Activated naive CD4-positive, alpha-beta T cell treated with anti-CD3 and anti-CD28 coated beads, Interleukin-2, amount 50 U/mL, for 24 hours (primary cell): ENCODE data around the gene METRN.
A peak's percentile ranks its signal among the peaks of the same experiment; 100 is the strongest.

Source experiments
- H3K27ac Mint-ChIP-seq: one replicate; pipeline ENCODE4 v1.8.0; 2021; ENCODE audit warnings: mild to moderate bottlenecking, mixed read lengths
- H3K27me3 Mint-ChIP-seq: one replicate; pipeline ENCODE4 v1.8.0; 2021; ENCODE audit warnings: mixed read lengths
- H3K36me3 Mint-ChIP-seq: one replicate; pipeline ENCODE4 v1.8.0; 2021; ENCODE audit warnings: mixed read lengths
- H3K4me1 Mint-ChIP-seq: one replicate; pipeline ENCODE4 v1.8.0; 2021; ENCODE audit warnings: mixed read lengths
- H3K4me3 Mint-ChIP-seq: one replicate; pipeline ENCODE4 v1.8.0; 2021; ENCODE audit warnings: mild to moderate bottlenecking, mixed read lengths
- H3K9me3 Mint-ChIP-seq: one replicate; pipeline ENCODE4 v1.8.0; 2021; ENCODE audit warnings: mixed read lengths

Gene METRN

DNA sequence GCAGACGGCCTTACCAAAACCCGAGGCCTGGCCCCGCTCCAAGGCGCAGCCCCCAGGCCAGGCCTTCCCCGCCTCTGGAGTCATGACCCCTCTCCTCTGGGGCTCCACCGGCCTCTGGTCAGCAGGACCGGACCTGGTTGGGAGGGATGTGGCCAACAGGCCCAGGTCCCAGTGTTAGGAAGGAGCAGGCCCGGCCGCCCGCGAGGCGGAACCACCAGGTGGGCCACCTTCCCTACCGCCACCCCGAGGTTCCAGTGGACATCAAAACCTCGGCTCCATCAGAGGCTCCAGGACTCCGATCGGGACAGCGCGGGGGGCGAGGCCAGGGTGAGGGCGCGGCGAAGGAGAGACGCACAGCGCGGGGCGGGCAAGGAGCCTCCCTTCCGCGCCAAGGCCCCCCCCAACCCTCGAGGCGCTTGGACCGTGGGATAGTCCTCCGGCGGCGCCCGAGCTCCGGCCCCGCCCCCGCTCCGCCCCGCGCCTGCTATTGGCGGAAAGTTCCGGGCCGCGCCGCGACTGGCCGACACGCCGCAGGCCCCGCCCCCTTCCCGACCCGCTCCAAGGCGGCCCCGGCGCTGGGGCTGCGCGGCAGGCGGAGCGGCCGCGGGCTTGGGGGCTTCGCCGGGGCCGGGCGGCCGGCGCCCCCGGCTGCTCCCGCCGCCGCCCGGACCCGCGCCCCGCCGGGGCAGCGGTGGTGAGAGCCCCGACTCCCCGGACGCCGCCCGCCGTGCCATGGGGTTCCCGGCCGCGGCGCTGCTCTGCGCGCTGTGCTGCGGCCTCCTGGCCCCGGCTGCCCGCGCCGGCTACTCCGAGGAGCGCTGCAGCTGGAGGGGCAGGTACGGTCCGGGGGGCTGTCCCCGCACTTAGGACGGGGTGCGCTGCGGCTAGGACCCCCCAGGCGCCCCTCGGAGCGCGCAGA is at the start of gene METRN:
TSS of gene METRN (plus strand) at position 561 of the 919 bp plus-strand sequence. CDS start at position 733, 172 bp downstream.
- H3K27ac Mint-ChIP-seq: no peak within 1 kb of the TSS
- no peaks in the 10 kb centered on the region for H3K9me3 Mint-ChIP-seq
- H3K4me3 Mint-ChIP-seq: peak within 1 kb of the TSS; percentile 66
- peaks cover 6% of the 10 kb centered on the region for H3K27me3 Mint-ChIP-seq
- peaks cover 9% of the 10 kb centered on the region for H3K4me1 Mint-ChIP-seq
- H3K36me3 Mint-ChIP-seq: no peaks in the 10 kb centered on the region

GRCh38 chr16:666572-666971 is 48.3 kb upstream of the METRN start:
- Mint-ChIP-seq H3K9me3 (no peaks in the 10 kb centered on the region), H3K4me3 (no peak overlapping the region), H3K27me3 (no peaks in the 10 kb centered on the region), H3K4me1 (peaks cover 7% of the 10 kb centered on the region), H3K27ac (no peak overlapping the region), H3K36me3 (no peaks in the 10 kb centered on the region)

- Mint-ChIP-seq H3K4me3 (peak overlapping the region; percentile 76), H3K4me1 (peaks cover 7% of the 10 kb centered on the region), H3K36me3 (no peaks in the 10 kb centered on the region), H3K27ac (peak overlapping the region; percentile 65), H3K27me3 (no peaks in the 10 kb centered on the region), H3K9me3 (no peaks in the 10 kb centered on the region)
Measured at GRCh38 chr16:667113-667779, 47.7 kb upstream of the METRN start.

DNA sequence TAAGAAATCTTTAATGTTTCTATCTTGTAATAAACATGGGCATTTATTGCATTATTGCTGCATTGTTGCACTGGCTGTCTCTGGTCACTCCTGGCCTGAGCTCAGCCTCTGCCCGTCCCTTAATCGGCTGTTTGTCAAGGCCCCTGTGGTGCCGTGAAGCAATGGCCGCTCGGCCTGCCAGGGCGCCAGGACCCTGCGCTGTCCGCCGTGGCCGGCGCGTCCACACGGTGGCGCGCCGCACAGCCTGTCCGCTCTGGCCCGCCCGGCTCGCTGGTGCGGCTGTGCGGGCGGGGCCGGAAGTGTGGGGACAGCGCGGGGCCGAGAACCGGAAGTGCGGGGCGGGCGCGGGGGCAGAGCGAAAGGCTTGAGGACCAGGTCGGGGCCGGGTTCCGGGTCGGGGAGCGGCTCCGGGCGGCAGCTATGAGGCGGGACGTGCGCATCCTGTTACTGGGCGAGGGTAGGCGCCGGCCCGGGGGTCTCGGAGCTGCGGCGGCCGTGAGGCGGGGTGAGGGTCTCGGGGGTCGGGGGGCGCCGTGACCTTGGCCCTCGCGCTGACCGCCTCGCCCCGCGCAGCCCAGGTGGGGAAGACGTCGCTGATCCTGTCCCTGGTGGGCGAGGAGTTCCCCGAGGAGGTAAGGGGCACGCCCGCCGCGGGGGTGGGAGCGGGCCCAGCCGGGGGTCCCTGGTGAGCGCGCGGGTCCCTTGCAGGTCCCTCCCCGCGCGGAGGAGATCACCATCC is 47.0 kb upstream of the METRN start, which contains the start of gene RHOT2:
TSS of gene RHOT2 (plus strand) at position 353 of the 739 bp plus-strand sequence. CDS start at position 421, 68 bp downstream.
- Mint-ChIP-seq H3K27me3 (no peaks in the 10 kb centered on the region), H3K36me3 (no peaks in the 10 kb centered on the region)

GRCh38 chr16:668519-669171 is 46.3 kb upstream of the METRN start:
- Mint-ChIP-seq H3K4me3 (peak overlapping the region; percentile 76), H3K9me3 (no peaks in the 10 kb centered on the region), H3K4me1 (peaks cover 7% of the 10 kb centered on the region), H3K36me3 (no peaks in the 10 kb centered on the region), H3K27me3 (no peaks in the 10 kb centered on the region), H3K27ac (no peak overlapping the region)

More for the DNA sequence above, 47.0 kb upstream of the METRN start, which contains the start of gene RHOT2:
- peaks cover 7% of the 10 kb centered on the region for H3K4me1 Mint-ChIP-seq
- H3K4me3 Mint-ChIP-seq: peak within 1 kb of the TSS; percentile 76
- peak within 1 kb of the TSS; percentile 65 for H3K27ac Mint-ChIP-seq
- no peaks in the 10 kb centered on the region for H3K9me3 Mint-ChIP-seq

DNA sequence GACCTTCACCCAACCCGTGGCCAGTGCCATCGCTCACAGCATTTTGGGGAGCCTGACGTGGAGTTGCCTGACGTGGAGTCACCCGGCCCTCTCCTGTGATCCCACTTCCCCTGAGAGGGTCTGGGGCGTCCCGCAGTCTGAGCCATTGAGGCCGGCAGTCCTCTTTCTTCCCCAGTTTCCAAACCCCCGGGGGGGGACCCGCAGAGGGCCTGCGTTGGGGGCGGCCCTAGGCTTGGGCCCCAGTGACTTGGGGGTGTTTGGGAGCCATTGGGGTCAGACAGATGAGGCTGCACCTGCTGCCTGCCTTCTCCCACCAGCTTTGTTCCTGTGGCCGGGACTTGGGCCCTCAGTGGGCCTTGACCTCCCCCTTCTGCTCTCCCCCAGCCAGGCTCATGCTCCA is 45.3 kb upstream of the METRN start:
- no peaks in the 10 kb centered on the region for H3K27me3 Mint-ChIP-seq
- peak overlapping the region; percentile 76 for H3K4me3 Mint-ChIP-seq
- no peaks in the 10 kb centered on the region for H3K9me3 Mint-ChIP-seq
- peaks cover 7% of the 10 kb centered on the region for H3K4me1 Mint-ChIP-seq
- H3K36me3 Mint-ChIP-seq: no peaks in the 10 kb centered on the region
- no peak overlapping the region for H3K27ac Mint-ChIP-seq

- H3K27me3 Mint-ChIP-seq: no peaks in the 10 kb centered on the region
- no peaks in the 10 kb centered on the region for H3K36me3 Mint-ChIP-seq
- no peaks in the 10 kb centered on the region for H3K9me3 Mint-ChIP-seq
- H3K27ac Mint-ChIP-seq: no peak overlapping the region
- H3K4me3 Mint-ChIP-seq: no peak overlapping the region
- H3K4me1 Mint-ChIP-seq: peaks cover 7% of the 10 kb centered on the region
Measured at GRCh38 chr16:670485-671352, 44.2 kb upstream of the METRN start.

DNA sequence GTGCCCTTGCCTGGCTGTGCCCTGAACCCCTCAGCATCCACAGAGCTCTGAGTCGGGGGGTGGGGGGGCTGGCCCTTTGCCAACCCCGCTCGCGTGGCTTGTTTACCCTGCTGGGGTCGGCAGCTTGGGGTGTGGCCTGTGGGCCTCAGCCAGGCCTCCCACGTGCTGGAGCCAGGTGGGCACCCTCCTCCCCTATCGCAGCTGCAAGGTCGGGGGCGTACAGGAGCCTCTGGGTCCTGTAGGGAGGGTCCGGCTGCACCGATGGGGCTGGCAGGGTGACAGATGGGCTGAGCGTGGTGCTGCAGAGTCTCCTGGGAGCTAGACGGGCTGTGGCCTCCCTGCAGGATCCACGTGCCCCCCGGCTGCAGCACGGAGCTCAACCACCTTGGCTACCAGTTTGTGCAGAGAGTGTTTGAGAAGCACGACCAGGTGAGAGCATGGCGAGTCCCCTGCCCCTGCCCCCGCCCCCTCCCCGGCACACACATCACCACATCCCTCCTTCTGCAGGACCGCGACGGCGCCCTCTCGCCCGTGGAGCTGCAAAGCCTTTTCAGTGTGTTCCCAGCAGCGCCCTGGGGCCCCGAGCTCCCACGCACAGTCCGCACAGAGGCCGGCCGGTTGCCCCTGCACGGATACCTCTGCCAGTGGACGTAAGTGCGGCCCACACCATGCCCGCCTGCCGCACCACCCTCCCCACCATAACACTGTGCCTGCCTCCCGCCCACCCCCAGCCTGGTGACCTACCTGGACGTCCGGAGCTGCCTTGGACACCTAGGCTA is 43.4 kb upstream of the METRN start:
- no peaks in the 10 kb centered on the region for H3K36me3 Mint-ChIP-seq
- no peak overlapping the region for H3K4me3 Mint-ChIP-seq
- H3K9me3 Mint-ChIP-seq: no peaks in the 10 kb centered on the region
- H3K27ac Mint-ChIP-seq: no peak overlapping the region
- H3K27me3 Mint-ChIP-seq: no peaks in the 10 kb centered on the region
- H3K4me1 Mint-ChIP-seq: peaks cover 7% of the 10 kb centered on the region

- H3K4me3 Mint-ChIP-seq: no peak overlapping the region
- H3K36me3 Mint-ChIP-seq: no peaks in the 10 kb centered on the region
- peaks cover 1% of the 10 kb centered on the region for H3K27me3 Mint-ChIP-seq
- no peak overlapping the region for H3K27ac Mint-ChIP-seq
- H3K9me3 Mint-ChIP-seq: no peaks in the 10 kb centered on the region
- peaks cover 7% of the 10 kb centered on the region for H3K4me1 Mint-ChIP-seq
Measured at GRCh38 chr16:672371-672770, 42.5 kb upstream of the METRN start.

DNA sequence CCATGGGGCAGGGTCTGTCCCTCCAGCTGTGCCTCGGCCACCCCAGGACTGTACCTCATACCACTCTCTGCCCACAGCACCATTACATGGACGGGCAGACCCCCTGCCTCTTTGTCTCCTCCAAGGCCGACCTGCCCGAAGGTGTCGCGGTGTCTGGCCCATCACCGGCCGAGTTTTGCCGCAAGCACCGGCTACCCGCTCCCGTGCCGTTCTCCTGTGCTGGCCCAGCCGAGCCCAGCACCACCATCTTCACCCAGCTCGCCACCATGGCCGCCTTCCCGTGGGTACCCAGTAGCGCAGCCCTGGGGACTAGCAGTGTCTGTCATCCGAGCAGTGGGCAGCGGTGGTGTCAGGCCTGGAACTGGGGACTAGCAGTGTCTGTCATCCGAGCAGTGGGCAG is 42.1 kb upstream of the METRN start:
- peaks cover 1% of the 10 kb centered on the region for H3K27me3 Mint-ChIP-seq
- peaks cover 4% of the 10 kb centered on the region for H3K4me1 Mint-ChIP-seq
- H3K36me3 Mint-ChIP-seq: no peaks in the 10 kb centered on the region
- H3K27ac Mint-ChIP-seq: no peak overlapping the region
- H3K4me3 Mint-ChIP-seq: no peak overlapping the region
- H3K9me3 Mint-ChIP-seq: no peaks in the 10 kb centered on the region

DNA sequence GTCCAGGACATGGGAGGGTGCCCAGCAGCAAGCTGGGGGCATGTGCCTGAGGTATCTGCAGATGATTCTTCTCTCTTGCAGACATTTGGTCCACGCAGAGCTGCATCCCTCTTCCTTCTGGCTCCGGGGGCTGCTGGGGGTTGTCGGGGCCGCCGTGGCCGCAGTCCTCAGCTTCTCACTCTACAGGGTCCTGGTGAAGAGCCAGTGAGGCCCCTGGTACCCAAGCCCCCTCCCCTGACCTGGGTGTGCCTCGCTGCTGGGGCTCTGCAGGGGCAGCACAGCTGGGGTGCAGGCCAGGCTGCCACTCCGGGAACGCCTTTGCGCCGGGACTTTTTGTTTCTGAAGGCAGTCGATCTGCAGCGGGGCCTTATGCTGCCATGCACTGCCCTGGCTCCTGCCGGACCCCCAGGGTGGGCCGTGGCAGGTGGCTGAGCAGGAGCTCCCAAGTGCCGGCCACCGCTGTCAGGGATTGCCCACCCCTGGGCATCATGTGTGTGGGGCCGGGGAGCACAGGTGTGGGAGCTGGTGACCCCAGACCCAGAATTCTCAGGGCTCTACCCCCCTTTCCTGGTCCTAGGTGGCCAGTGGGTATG is 41.4 kb upstream of the METRN start:
- H3K27ac Mint-ChIP-seq: no peak overlapping the region
- no peaks in the 10 kb centered on the region for H3K36me3 Mint-ChIP-seq

DNA sequence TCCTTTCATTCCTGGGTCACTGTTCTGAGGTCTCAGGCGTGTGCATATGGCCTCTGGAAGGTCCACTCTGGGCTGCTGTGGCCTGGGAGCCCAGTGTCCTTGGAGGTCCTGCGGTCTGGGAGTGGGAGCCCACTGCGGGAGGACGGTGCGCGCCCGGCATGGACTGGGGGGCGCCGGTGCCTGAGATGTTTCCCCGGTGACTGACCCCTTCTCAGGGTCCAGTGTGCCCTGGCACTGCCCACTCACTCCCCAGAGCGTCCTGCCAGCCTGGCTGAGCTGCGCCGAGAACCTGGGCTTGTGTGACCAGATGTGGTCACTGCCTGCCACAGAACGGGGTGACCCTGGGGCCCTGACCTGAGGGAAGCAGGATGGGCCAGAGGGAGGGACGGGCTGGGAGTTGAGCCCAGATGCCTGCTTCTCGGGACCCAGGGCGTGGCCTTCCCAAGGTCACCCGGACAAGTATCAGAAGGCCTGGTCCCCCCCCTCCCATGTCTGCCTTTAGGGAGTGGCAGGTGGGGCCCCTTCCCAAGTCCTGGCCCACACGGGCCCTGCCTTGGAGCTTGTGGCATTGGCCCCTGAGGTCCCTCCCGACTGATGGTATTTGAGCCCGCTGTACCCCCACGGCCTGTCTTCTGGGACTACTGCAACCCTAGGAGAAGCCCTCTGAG is 40.6 kb upstream of the METRN start:
- Mint-ChIP-seq H3K27ac (no peak overlapping the region), H3K4me3 (no peak overlapping the region), H3K4me1 (peaks cover 10% of the 10 kb centered on the region), H3K36me3 (no peaks in the 10 kb centered on the region), H3K9me3 (no peaks in the 10 kb centered on the region), H3K27me3 (peaks cover 1% of the 10 kb centered on the region)

More for the DNA sequence above, 41.4 kb upstream of the METRN start:
- peaks cover 4% of the 10 kb centered on the region for H3K4me1 Mint-ChIP-seq
- no peak overlapping the region for H3K4me3 Mint-ChIP-seq
- peaks cover 1% of the 10 kb centered on the region for H3K27me3 Mint-ChIP-seq
- H3K9me3 Mint-ChIP-seq: no peaks in the 10 kb centered on the region
